Measurements from ENCODE around the gene EPHB1.
"Not testable (repeated sequence)": the region's sequence is repeated elsewhere in the genome, so short reads cannot be mapped to it uniquely, and the experiment has no call there.

EPHB1 gene

GRCh38 chr3:135084976-135085375 lies 289.9 kb downstream of the EPHB1 start:
- no peak for DNase-seq (ENCODE audit: low spot score)

GRCh38 chr3:135085652-135086436 lies 290.8 kb downstream of the EPHB1 start:
- no peak for DNase-seq (ENCODE audit: low spot score)

GRCh38 chr3:135087782-135088181 lies 292.7 kb downstream of the EPHB1 start:
- DNase-seq (ENCODE audit: low spot score): no peak

GRCh38 chr3:135089451-135089850 lies 294.4 kb downstream of the EPHB1 start:
- no peak for DNase-seq (ENCODE audit: low spot score)

GRCh38 chr3:135090020-135090717 lies 295.1 kb downstream of the EPHB1 start:
- DNase-seq (ENCODE audit: low spot score): no peak

- DNase-seq (ENCODE audit: low spot score): no peak
Measured at GRCh38 chr3:135091946-135092345, 296.9 kb downstream of the EPHB1 start.

GRCh38 chr3:135093121-135093520 lies 298.1 kb downstream of the EPHB1 start:
- no peak for DNase-seq (ENCODE audit: low spot score)

- no peak for DNase-seq (ENCODE audit: low spot score)
Measured at GRCh38 chr3:135097276-135097946, 302.4 kb downstream of the EPHB1 start.

GRCh38 chr3:135099734-135100355 lies 304.8 kb downstream of the EPHB1 start:
- no peak for DNase-seq (ENCODE audit: low spot score)

- no peak for DNase-seq (ENCODE audit: low spot score)
Measured at GRCh38 chr3:135100366-135100765, 305.3 kb downstream of the EPHB1 start.

- no peak for DNase-seq (ENCODE audit: low spot score)
Measured at GRCh38 chr3:135103917-135104316, 308.9 kb downstream of the EPHB1 start.

- DNase-seq (ENCODE audit: low spot score): no peak
Measured at GRCh38 chr3:135106445-135106844, 311.4 kb downstream of the EPHB1 start.

- DNase-seq (ENCODE audit: low spot score): no peak
Measured at GRCh38 chr3:135107043-135107442, 312.0 kb downstream of the EPHB1 start.

- no peak for DNase-seq (ENCODE audit: low spot score)
Measured at GRCh38 chr3:135109681-135110080, 314.6 kb downstream of the EPHB1 start.

- not testable (repeated sequence) for DNase-seq (ENCODE audit: low spot score)
Measured at GRCh38 chr3:135114551-135114950, 319.5 kb downstream of the EPHB1 start.

- DNase-seq (ENCODE audit: low spot score): no peak
Measured at GRCh38 chr3:135117977-135118376, 322.9 kb downstream of the EPHB1 start.

- DNase-seq (ENCODE audit: low spot score): no peak
Measured at GRCh38 chr3:135118792-135119191, 323.7 kb downstream of the EPHB1 start.

GRCh38 chr3:135125171-135125801 lies 330.2 kb downstream of the EPHB1 start:
- DNase-seq (ENCODE audit: low spot score): no peak

GRCh38 chr3:135127946-135128470 lies 332.9 kb downstream of the EPHB1 start:
- DNase-seq (ENCODE audit: low spot score): no peak

- DNase-seq (ENCODE audit: low spot score): no peak
Measured at GRCh38 chr3:135128818-135129217, 333.8 kb downstream of the EPHB1 start.

GRCh38 chr3:135131290-135131689 lies 336.2 kb downstream of the EPHB1 start:
- no peak for DNase-seq (ENCODE audit: low spot score)

Data from D341Med (cell line).